Mesothelial cell of epicardium (in vitro differentiated cells): Measurements from ENCODE around the gene CFHR4. TPM values are rescaled to one million over a fixed set of nuclear protein-coding genes. Genes with fewer than 3 reads are reported as not detected.
"Not testable (repeated sequence)": the region's sequence is repeated elsewhere in the genome, so short reads cannot be mapped to it uniquely, and the experiment has no call there.

Experiments used
- DNase-seq, 2 experiments: peaks; one replicate each; pipeline ENCODE4 v3.0.0; 2021; ENCODE audit warnings: low spot score in 2 of 2; ENCODE audit not compliant: unreplicated experiment in 2 of 2
- H3K27ac Mint-ChIP-seq: 2 replicates; pipeline ENCODE4 v1.8.0; 2021; ENCODE audit warnings: mixed read lengths
- H3K27me3 Mint-ChIP-seq: 2 replicates; pipeline ENCODE4 v1.8.0; 2021; ENCODE audit warnings: low read depth, mixed read lengths
- H3K36me3 Mint-ChIP-seq: 2 replicates; pipeline ENCODE4 v1.8.0; 2021; ENCODE audit warnings: mixed read lengths
- H3K4me1 Mint-ChIP-seq: 2 replicates; pipeline ENCODE4 v1.8.0; 2021; ENCODE audit warnings: mixed read lengths
- H3K4me3 Mint-ChIP-seq: 2 replicates; pipeline ENCODE4 v1.8.0; 2021; ENCODE audit warnings: mild to moderate bottlenecking, moderate library complexity, mixed read lengths
- H3K9me3 Mint-ChIP-seq: 2 replicates; pipeline ENCODE4 v1.8.0; 2021; ENCODE audit warnings: mixed read lengths
- CTCF ChIP-seq: fragments of 200-600 bp; sonication (generic); IDR thresholded peaks from one replicate; pipeline ENCODE4 v1.5.0; 2021; ENCODE audit warnings: antibody characterized with exemption; ENCODE audit not compliant: unreplicated experiment
- total RNA-seq: library from RNA; stranded (reverse); gene quantifications from 3 replicates; pipeline ENCODE4 v1.2.1, GENCODE V29; 2021

The CFHR4 gene
- total RNA-seq, 1 donor from 2014 or later: not detected

- not testable (repeated sequence) for DNase-seq, H3K9me3 Mint-ChIP-seq, H3K4me1 Mint-ChIP-seq, H3K4me3 Mint-ChIP-seq, H3K27ac Mint-ChIP-seq, H3K27me3 Mint-ChIP-seq, H3K36me3 Mint-ChIP-seq
These were observed 45.0 kb downstream of the CFHR4 start for GRCh38 chr1:196932853-196933252.

- Mint-ChIP-seq H3K4me1 (no peaks in the 10 kb centered on the region), H3K27ac (no peak overlapping the region), H3K27me3 (no peaks in the 10 kb centered on the region), H3K4me3 (no peak overlapping the region), H3K36me3 (no peaks in the 10 kb centered on the region), H3K9me3 (peaks cover 7% of the 10 kb centered on the region)
- DNase-seq: no peak
- no peak for TF ChIP-seq CTCF
These were observed 45.8 kb downstream of the CFHR4 start for GRCh38 chr1:196933531-196934189.

GRCh38 chr1:196941474-196941873 is 53.6 kb downstream of the CFHR4 start:
- H3K27me3 Mint-ChIP-seq, H3K4me1 Mint-ChIP-seq, H3K36me3 Mint-ChIP-seq, H3K27ac Mint-ChIP-seq, DNase-seq, H3K4me3 Mint-ChIP-seq: not testable (repeated sequence)
- peaks cover 19% of the 10 kb centered on the region for H3K9me3 Mint-ChIP-seq

GRCh38 chr1:196943568-196943967 is 55.7 kb downstream of the CFHR4 start, which contains the start of gene CFHR2:
Gene CFHR2, plus strand, starts transcription at chr1:196943738. Its CDS starts 143 bp downstream, at chr1:196943881.
- H3K27me3 Mint-ChIP-seq, H3K4me1 Mint-ChIP-seq, H3K27ac Mint-ChIP-seq, H3K36me3 Mint-ChIP-seq, H3K4me3 Mint-ChIP-seq, DNase-seq: not testable (repeated sequence)
- H3K9me3 Mint-ChIP-seq: peaks cover 13% of the 10 kb centered on the region

- no peaks in the 10 kb centered on the region for H3K36me3 Mint-ChIP-seq
- no peaks in the 10 kb centered on the region for H3K27me3 Mint-ChIP-seq
- no peak overlapping the region for H3K4me3 Mint-ChIP-seq
- H3K4me1 Mint-ChIP-seq: no peaks in the 10 kb centered on the region
- H3K27ac Mint-ChIP-seq: no peak overlapping the region
- no peak for DNase-seq
- TF ChIP-seq CTCF: no peak
- H3K9me3 Mint-ChIP-seq: no peaks in the 10 kb centered on the region
These were observed 64.0 kb downstream of the CFHR4 start for GRCh38 chr1:196951711-196952394.

GRCh38 chr1:196954778-196955177 is 66.9 kb downstream of the CFHR4 start:
- H3K9me3 Mint-ChIP-seq: no peaks in the 10 kb centered on the region
- H3K27ac Mint-ChIP-seq: no peak overlapping the region
- DNase-seq: no peak
- no peaks in the 10 kb centered on the region for H3K4me1 Mint-ChIP-seq
- H3K4me3 Mint-ChIP-seq: no peak overlapping the region
- H3K36me3 Mint-ChIP-seq: no peaks in the 10 kb centered on the region
- H3K27me3 Mint-ChIP-seq: no peaks in the 10 kb centered on the region
- no peak for TF ChIP-seq CTCF

- no peak overlapping the region for H3K4me3 Mint-ChIP-seq
- TF ChIP-seq CTCF: no peak
- no peaks in the 10 kb centered on the region for H3K9me3 Mint-ChIP-seq
- no peaks in the 10 kb centered on the region for H3K4me1 Mint-ChIP-seq
- no peaks in the 10 kb centered on the region for H3K36me3 Mint-ChIP-seq
- DNase-seq: no peak
- H3K27me3 Mint-ChIP-seq: peaks cover 3% of the 10 kb centered on the region
- no peak overlapping the region for H3K27ac Mint-ChIP-seq
These were observed 68.1 kb downstream of the CFHR4 start for GRCh38 chr1:196955926-196956325.
